Measurements from ENCODE around the gene ITFG1.
"Not testable (repeated sequence)": the region's sequence is repeated elsewhere in the genome, so short reads cannot be mapped to it uniquely, and the experiment has no call there.

DNA sequence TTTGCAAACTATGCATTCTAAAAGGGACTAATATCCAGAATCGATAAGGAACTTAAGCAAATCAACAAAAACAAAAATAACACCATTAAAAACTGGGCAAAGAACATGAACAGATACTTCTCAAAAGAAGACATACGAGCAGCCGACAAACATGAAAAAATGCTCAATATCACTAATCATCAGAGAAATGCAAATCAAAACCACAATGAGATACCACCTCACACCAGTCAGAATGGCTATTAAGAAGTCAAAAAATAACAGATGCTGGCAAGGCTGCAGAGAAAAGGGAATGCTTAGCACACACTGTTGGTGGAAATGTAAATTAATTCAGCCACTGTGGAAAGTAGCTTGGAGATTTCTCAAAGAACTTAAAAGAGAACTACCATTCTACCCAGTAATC, 130.3 kb downstream of the ITFG1 start:
- TF ChIP-seq TOX (CRISPR knock-in tag; IDR thresholded peaks at IDR 0.05; ENCODE audit: borderline replicate concordance); ESRRG (CRISPR knock-in tag; IDR thresholded peaks at IDR 0.05): not testable (repeated sequence)
